Measurements from ENCODE around the gene KRTAP10-10.

KRTAP10-10 gene

DNA sequence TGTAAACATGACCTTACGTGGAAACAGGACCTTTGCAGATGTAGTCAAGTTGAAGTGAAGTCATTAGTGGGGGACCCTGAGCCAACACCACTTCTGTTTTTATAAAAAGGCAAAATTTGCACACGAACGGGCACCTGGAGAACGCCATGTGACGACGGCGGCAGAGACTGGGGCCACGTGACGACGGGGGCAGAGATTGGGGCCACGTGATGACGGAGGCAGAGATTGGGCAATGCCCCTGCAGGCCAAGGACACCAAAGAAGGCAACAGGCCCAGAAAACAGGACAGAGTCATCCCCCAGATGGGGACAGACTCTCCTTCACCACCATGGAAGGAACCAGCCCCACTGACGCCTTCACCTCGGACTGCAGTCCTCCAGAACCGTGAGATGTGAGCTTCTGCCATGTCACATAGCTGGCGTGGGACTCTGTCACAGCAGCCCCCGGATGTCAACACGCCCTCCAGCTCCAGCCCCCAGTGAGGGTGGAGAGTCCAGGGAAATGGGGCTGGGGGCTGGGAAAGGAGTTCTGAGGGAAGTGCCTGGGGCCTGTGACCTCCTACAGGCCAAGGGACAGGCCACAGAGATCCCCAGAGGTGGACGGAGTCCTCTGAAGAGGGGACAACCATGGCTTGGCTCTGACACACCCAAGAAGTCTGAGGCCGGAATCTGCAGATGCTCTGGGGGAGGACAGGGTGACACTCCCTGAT is 13.3 kb downstream of the KRTAP10-10 start:
- TF ChIP-seq, protein P1, sequence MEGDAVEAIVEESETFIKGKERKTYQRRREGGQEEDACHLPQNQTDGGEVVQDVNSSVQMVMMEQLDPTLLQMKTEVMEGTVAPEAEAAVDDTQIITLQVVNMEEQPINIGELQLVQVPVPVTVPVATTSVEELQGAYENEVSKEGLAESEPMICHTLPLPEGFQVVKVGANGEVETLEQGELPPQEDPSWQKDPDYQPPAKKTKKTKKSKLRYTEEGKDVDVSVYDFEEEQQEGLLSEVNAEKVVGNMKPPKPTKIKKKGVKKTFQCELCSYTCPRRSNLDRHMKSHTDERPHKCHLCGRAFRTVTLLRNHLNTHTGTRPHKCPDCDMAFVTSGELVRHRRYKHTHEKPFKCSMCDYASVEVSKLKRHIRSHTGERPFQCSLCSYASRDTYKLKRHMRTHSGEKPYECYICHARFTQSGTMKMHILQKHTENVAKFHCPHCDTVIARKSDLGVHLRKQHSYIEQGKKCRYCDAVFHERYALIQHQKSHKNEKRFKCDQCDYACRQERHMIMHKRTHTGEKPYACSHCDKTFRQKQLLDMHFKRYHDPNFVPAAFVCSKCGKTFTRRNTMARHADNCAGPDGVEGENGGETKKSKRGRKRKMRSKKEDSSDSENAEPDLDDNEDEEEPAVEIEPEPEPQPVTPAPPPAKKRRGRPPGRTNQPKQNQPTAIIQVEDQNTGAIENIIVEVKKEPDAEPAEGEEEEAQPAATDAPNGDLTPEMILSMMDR (IDR thresholded peaks at IDR 0.05; ENCODE audit: low read depth, low read length), result no peak
- no peak for DNase-seq (ENCODE audit: low read depth in 2 of 2)
- no peak overlapping the region for H3K4me3 ChIP-seq (replicated peaks in 1 of 2; ENCODE audit: low read depth in 2 of 2, low read length in 2 of 2)

DNA sequence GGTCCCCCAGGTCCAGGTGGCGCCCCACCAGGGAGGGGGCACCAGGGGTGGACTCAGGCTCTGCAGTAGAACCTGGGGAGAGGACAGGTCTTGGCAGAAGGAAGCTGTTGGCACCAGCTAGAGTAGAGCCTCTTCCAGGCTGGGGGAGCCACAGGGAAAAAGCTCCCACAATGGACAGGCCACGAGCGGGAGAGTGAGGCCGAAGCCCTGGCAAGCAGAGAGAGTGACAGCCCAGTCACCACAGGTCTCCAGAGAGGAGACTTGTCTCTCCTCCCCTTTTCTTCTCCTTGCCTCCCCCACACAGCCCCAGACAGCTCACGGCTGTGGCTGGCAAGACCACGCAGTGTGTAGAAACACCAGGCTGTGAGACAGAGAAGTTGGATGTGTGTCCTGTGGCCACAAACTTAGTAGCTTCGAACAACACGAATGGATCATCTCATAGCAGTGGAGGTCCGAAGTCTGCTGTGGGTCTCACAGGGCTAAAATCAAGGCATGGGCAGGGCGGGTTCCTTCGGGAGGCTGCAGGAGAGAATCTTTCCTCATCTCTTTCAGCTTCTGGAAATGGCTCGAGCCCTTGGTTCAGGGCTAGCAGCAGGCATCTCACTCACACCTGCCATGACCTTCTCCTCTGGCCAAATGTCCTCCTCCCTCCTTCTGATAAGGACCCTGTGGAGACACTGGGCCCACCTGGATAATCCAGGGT is 14.0 kb downstream of the KRTAP10-10 start:
- no peak overlapping the region for H3K4me3 ChIP-seq (replicated peaks in 1 of 2; ENCODE audit: low read depth in 2 of 2, low read length in 2 of 2)
- DNase-seq (ENCODE audit: low read depth in 2 of 2), result no peak
- TF ChIP-seq, protein P1 (IDR thresholded peaks at IDR 0.05; ENCODE audit: low read depth, low read length), result no peak

DNA sequence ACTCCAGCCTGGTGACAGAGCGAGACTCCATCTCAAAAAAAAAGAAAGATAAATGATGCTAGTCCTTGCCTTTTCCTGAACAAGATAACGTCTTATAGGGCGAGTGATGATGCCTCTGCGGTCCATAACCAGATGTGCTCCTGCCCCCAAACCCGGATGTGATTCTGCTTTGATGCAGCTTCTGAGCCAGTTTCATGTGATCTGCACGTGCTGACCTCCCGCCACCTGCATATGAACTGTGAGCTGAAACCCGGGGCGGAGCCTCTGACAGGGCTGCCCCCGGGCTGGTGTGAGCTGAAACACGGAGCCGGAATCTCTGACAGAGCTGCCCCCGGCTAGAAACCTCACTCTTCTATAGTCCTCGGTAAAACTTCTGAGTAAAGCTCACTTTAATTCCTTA is 16.0 kb downstream of the KRTAP10-10 start:
- TF ChIP-seq, protein P1 (IDR thresholded peaks at IDR 0.05; ENCODE audit: low read depth, low read length), result no peak
- H3K4me3 ChIP-seq (replicated peaks in 1 of 2; ENCODE audit: low read depth in 2 of 2, low read length in 2 of 2), result no peak overlapping the region
- DNase-seq (ENCODE audit: low read depth in 2 of 2), result no peak

DNA sequence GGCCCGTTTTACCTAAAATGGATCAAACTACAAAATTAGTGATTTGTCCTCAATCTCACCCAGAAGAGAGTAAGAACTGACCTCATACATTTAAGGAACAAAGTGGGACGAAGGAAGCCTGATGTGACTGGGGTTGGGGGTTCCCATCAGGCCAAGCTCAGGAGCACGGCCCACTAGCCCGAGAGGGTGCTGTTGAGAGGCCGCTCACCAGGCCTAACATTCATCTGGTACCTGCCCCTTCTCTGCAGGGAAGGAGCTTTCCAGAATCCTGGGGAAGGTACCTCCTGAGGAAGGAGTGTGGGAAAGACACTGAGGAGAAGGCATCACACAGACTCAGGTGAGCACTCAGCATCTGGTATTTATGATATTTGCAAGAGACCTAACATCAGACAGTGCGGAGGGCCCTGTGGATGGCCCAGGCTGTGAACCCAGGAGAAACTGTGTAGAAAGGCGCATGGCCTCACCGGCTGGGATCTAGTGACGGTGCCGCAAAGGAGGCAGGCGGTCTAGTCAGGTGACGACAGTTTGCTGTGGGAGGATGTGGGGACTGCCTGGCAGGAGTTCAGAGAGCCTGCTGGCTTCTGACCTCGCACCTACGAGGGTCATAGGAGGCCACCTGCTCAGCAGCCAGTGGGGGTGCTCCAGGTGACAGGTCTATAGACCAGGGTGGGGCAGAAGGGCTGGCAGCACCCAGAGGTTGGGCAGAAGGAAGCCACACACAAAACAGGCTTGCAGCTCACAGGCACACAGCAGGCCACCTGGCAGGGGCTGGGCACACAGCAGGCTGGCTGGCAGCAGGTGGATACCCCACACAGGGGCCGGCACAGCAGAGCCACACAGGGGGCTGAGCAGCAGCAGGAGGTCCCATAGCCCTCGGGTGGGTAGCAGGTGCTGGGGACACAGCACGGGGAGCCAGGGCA is 16.8 kb downstream of the KRTAP10-10 start:
- DNase-seq (ENCODE audit: low read depth in 2 of 2), result no peak
- TF ChIP-seq, protein P1 (IDR thresholded peaks at IDR 0.05; ENCODE audit: low read depth, low read length), result no peak
- H3K4me3 ChIP-seq (replicated peaks in 1 of 2; ENCODE audit: low read depth in 2 of 2, low read length in 2 of 2), result no peak overlapping the region

DNA sequence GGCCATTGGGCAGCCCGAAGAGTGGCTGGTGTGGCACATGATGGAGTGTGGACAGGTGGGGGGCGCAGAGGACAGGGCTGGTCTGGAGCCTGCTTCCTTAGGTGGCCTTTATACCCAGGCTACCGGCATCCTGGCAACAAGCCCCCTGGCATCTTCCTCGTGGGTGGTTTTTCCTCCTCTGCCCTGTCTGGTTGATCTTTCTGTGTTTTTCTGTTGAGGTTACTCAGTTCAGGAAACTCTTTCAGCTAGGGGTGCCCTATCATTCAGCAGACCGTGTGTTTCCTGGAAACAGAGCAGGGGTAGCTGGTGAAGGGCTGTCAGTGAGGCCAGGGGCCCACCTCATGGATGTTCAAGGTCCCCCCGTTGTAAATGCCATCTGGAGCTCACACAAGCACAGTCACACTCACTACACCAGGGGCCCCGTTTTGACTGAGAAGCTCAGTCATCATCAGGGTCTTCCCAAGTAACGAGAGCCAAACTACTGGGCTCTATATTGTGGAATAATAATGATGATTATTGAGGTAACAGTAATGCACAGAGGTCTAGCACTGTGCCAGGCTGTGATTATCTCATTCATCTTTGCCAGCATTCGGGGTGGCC is 17.5 kb downstream of the KRTAP10-10 start, which contains the start of gene KRTAP12-4:
Gene KRTAP12-4, minus strand, starts transcription at position 84 of the 600 bp plus-strand sequence. Its CDS starts 45 bp downstream, at position 39.
- no peak for DNase-seq (ENCODE audit: low read depth in 2 of 2)
- H3K4me3 ChIP-seq (replicated peaks in 1 of 2; ENCODE audit: low read depth in 2 of 2, low read length in 2 of 2), result no peak within 1 kb of the TSS
- TF ChIP-seq, protein P1 (IDR thresholded peaks at IDR 0.05; ENCODE audit: low read depth, low read length), result no peak

DNA sequence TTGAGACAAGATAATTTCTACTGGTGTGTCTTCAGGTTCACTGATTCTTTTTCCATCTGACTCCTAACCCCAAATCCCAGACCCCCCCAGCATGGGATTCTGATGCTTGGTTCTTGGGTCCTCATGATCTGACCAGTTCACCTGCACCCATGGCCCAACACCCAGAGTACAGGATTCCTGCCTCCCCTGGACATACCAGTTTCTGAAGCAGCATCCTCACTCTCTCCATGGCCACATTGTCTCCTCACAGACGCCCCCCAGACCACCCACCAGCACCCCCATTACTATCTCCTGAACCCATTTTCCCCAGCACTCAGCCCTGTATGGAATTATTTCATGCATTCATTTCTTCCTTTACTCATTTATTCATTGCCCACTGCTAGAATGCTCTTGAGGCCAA is 19.7 kb downstream of the KRTAP10-10 start:
- DNase-seq (ENCODE audit: low read depth in 2 of 2), result no peak
- TF ChIP-seq, protein P1 (IDR thresholded peaks at IDR 0.05; ENCODE audit: low read depth, low read length), result no peak
- H3K4me3 ChIP-seq (replicated peaks in 1 of 2; ENCODE audit: low read depth in 2 of 2, low read length in 2 of 2), result no peak overlapping the region
